HEK293T (cell line): ENCODE results near the gene ANKRD33.

ENCODE experiments used
- HDGF ChIP-seq: fragments of 450-650 bp; IDR thresholded peaks from 2 replicates; pipeline ENCODE4 v1.6.1; 2017; ENCODE audit warnings: antibody characterized with exemption, borderline replicate concordance
- TARDBP ChIP-seq: fragments of 450-650 bp; IDR thresholded peaks from 2 replicates; pipeline ENCODE4 v1.6.1; 2016

DNA sequence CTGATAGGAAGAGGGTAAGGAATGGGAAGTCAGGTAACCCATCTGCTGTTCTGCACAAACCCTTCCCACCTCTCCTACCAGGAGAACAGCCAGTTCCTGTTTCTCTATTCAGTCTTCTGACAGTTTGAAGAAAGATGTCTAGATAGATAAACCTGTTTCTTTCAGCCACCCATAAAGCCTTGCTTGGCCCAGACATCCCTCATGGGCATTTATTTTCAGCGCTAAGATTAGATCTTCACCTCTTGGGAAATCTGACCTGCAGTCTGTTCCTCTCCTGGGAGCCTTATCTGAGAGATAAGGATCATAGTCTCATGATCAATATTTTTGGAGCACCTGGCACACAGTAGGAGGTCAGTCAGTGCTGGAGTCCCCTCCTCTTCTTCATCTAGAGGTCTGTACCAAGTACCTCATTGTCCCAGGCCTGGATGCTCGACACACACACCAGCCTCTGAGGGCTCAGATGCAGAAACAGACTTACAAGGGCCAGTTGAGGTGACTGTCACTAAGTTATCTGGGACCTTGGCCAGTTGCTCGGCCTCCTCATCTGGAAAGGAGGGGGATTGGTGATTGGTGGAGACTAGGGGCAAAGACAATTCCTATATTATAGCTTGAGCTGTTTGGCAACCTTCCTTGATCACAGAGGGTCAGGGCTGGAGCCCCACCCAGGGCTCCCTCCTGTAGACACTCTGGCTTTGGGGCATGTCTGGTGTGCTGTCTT, 37.6 kb downstream of the ANKRD33 start:
- TF ChIP-seq TARDBP, result no peak
- no peak for TF ChIP-seq HDGF
